Liver (tissue), 9 donors: ENCODE measurements around the gene SAMD4A. TPM values are rescaled to one million over a fixed set of nuclear protein-coding genes. Genes with fewer than 3 reads are reported as not detected.

Experiments used
- DNase-seq: peaks from one replicate; pipeline ENCODE4 v3.0.0-alpha.2; 2017; ENCODE audit warnings: low spot score
- H3K27ac ChIP-seq, 2 donors: one replicate each; pipeline ENCODE4 v1.7.0; 2013; ENCODE audit warnings: inconsistent platforms in 2 of 2, low read length in 2 of 2, control low read depth in 1 of 2, low read depth in 1 of 2, mild to moderate bottlenecking in 1 of 2
- H3K27me3 ChIP-seq, 4 donors: one replicate each; pipeline versions ENCODE4 v1.6.1 to v1.7.0; 2013; ENCODE audit warnings: low read length in 3 of 4, inconsistent platforms in 1 of 4, mild to moderate bottlenecking in 1 of 4, moderate library complexity in 1 of 4; ENCODE audit not compliant: control insufficient read depth in 4 of 4, insufficient read depth in 4 of 4
- H3K36me3 ChIP-seq, 4 donors: one replicate each; pipeline versions ENCODE4 v1.6.1 to v1.7.0; 2013; ENCODE audit warnings: low read length in 3 of 4, mild to moderate bottlenecking in 3 of 4, low read depth in 1 of 4, moderate library complexity in 1 of 4; ENCODE audit not compliant: control insufficient read depth in 4 of 4, insufficient read depth in 3 of 4
- H3K4me1 ChIP-seq, 4 donors: one replicate each; pipeline versions ENCODE4 v1.6.1 to v1.7.0; 2013; ENCODE audit warnings: low read length in 3 of 4, mild to moderate bottlenecking in 3 of 4, moderate library complexity in 1 of 4; ENCODE audit not compliant: control insufficient read depth in 4 of 4, insufficient read depth in 4 of 4
- H3K4me3 ChIP-seq, 3 donors: one replicate each; pipeline versions ENCODE4 v1.6.1 to v1.7.0; 2013; ENCODE audit warnings: low read length in 3 of 3, control low read depth in 1 of 3, low read depth in 1 of 3, mild to moderate bottlenecking in 1 of 3
- H3K9ac ChIP-seq, 2 donors: one replicate each; pipeline ENCODE4 v1.7.0; 2013; ENCODE audit warnings: low read length in 2 of 2, mild to moderate bottlenecking in 2 of 2, moderate library complexity in 2 of 2, control low read depth in 1 of 2, low read depth in 1 of 2
- H3K9me3 ChIP-seq, 4 donors: one replicate each; pipeline versions ENCODE4 v1.6.1 to v1.7.0; 2013; ENCODE audit warnings: low read length in 3 of 4; ENCODE audit not compliant: control insufficient read depth in 4 of 4
- CTCF ChIP-seq: fragments of 150-350 bp; IDR thresholded peaks from 2 replicates; pipeline ENCODE4 v1.5.1; 2017; ENCODE audit warnings: improper control_type of control experiment, low read depth, low read length; ENCODE audit not compliant: missing input control
- EGR1 ChIP-seq, 2 donors: IDR thresholded peaks; 2 replicates each; pipeline ENCODE4 v1.6.1; 2016 to 2018; ENCODE audit warnings: antibody characterized with exemption in 2 of 2, low read depth in 2 of 2
- FOXA1 ChIP-seq: IDR thresholded peaks from 2 replicates; pipeline ENCODE4 v1.6.1; 2016; ENCODE audit warnings: antibody characterized with exemption
- FOXA2 ChIP-seq: IDR thresholded peaks from 2 replicates; pipeline ENCODE4 v1.6.1; 2016; ENCODE audit warnings: antibody characterized with exemption
- GABPA ChIP-seq, 2 donors: IDR thresholded peaks in 1 of 2; conservative IDR thresholded peaks in 1 of 2; 2 replicates each; pipeline ENCODE4 v1.6.1; 2016; ENCODE audit warnings: antibody characterized with exemption in 2 of 2, mild to moderate bottlenecking in 1 of 2, moderate library complexity in 1 of 2
- HNF4A ChIP-seq, 2 donors: conservative IDR thresholded peaks; 2 replicates each; pipeline ENCODE4 v1.6.1; 2016; ENCODE audit warnings: antibody characterized with exemption in 2 of 2, mild to moderate bottlenecking in 2 of 2
- HNF4G ChIP-seq: IDR thresholded peaks from 2 replicates; pipeline ENCODE4 v1.6.1; 2016; ENCODE audit warnings: antibody characterized with exemption
- JUND ChIP-seq, 2 donors: IDR thresholded peaks; 2 replicates each; pipeline ENCODE4 v1.6.1; 2016; ENCODE audit warnings: antibody characterized with exemption in 2 of 2
- NR2F2 ChIP-seq: IDR thresholded peaks from 2 replicates; pipeline ENCODE4 v1.6.1; 2016; ENCODE audit warnings: antibody characterized with exemption
- RAD21 ChIP-seq, 2 donors: IDR thresholded peaks; 2 replicates each; pipeline ENCODE4 v1.6.1; 2016; ENCODE audit warnings: antibody characterized with exemption in 2 of 2, mild to moderate bottlenecking in 2 of 2
- RXRA ChIP-seq, 2 donors: IDR thresholded peaks; 2 replicates each; pipeline ENCODE4 v1.6.1; 2017 to 2018; ENCODE audit warnings: antibody characterized with exemption in 2 of 2, mild to moderate bottlenecking in 1 of 2
- SP1 ChIP-seq: IDR thresholded peaks from 2 replicates; pipeline ENCODE4 v1.6.1; 2018; ENCODE audit warnings: antibody characterized with exemption, mild to moderate bottlenecking
- TAF1 ChIP-seq: conservative IDR thresholded peaks from 2 replicates; pipeline ENCODE4 v1.6.1; 2016; ENCODE audit warnings: antibody characterized with exemption, mild to moderate bottlenecking
- YY1 ChIP-seq: IDR thresholded peaks from 2 replicates; pipeline ENCODE4 v1.6.1; 2016; ENCODE audit warnings: antibody characterized with exemption, mild to moderate bottlenecking
- WGBS: extraction: QIAGEN DNeasy Blood & Tissue Kit; methylation state at CpG from one replicate; pipeline ENCODE4 v1.1.7; 2013; 5-methylcytosine and 5-hydroxymethylcytosine counted together
- polyA plus RNA-seq, 2 donors: library from polyadenylated mRNA; stranded (reverse) in 1 of 2; unstranded in 1 of 2; fragments of 200-250 nt in 1 of 2; fragments of >200 nt in 1 of 2; fragmentation: Nextera tagmentation in 1 of 2; extraction: Ambion mirVana in 1 of 2; gene quantifications; one replicate each; pipeline versions ENCODE4 v1.2.1 to v1.2.3, GENCODE V29; 2013 to 2015
- total RNA-seq, 2 donors: library from RNA; depleted of rRNA; stranded (reverse); fragments of >200 nt; gene quantifications; one replicate each; pipeline ENCODE4 v1.2.3, GENCODE V29; 2014
- TF ChIP-seq, protein P1 (sequence below): IDR thresholded peaks from 2 replicates; pipeline ENCODE4 v1.6.1; 2016; ENCODE audit warnings: antibody characterized with exemption
- TF ChIP-seq, protein P2 (sequence below): IDR thresholded peaks from 2 replicates; pipeline ENCODE4 v1.6.1; 2016; ENCODE audit warnings: antibody characterized with exemption
- TF ChIP-seq, protein P3 (sequence below): IDR thresholded peaks from 2 replicates; pipeline ENCODE4 v1.6.1; 2016; ENCODE audit warnings: antibody characterized with exemption, mild to moderate bottlenecking
- TF ChIP-seq, protein P4 (sequence below): IDR thresholded peaks from 2 replicates; pipeline ENCODE4 v1.6.1; 2016; ENCODE audit warnings: antibody characterized with exemption
- donor health status: healthy.
- donor health status: healthy.
- donor health status: healthy.
- donor health status: healthy.
- donor health status: healthy.

SAMD4A gene
- total and polyA plus RNA-seq, 4 donors, result 4.3 to 17.8 (median 8.1) TPM

- H3K4me3 ChIP-seq, result no peak overlapping the region
- 66% methylated on average over 2 of the region's 2 CpGs for WGBS
- no peak overlapping the region for H3K27ac ChIP-seq
- H3K36me3 ChIP-seq, result no peaks in the 10 kb centered on the region
- H3K9me3 ChIP-seq, result no peaks in the 10 kb centered on the region
- TF ChIP-seq RAD21 (IDR thresholded peaks at IDR 0.05), result no peak
- no peak for TF ChIP-seq JUND (IDR thresholded peaks at IDR 0.05)
- TF ChIP-seq SP1, result no peak
- TF ChIP-seq FOXA2, result no peak
- TF ChIP-seq, protein P1, sequence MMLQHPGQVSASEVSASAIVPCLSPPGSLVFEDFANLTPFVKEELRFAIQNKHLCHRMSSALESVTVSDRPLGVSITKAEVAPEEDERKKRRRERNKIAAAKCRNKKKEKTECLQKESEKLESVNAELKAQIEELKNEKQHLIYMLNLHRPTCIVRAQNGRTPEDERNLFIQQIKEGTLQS, result no peak
- TF ChIP-seq GABPA (IDR thresholded peaks at IDR 0.05 in 1 of 2, conservative IDR thresholded peaks at IDR 0.05 in 1 of 2), result no peak
- TF ChIP-seq, protein P2, sequence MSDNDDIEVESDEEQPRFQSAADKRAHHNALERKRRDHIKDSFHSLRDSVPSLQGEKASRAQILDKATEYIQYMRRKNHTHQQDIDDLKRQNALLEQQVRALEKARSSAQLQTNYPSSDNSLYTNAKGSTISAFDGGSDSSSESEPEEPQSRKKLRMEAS, result no peak
- TF ChIP-seq YY1, result no peak
- no peak for TF ChIP-seq FOXA1
- TF ChIP-seq RXRA (IDR thresholded peaks at IDR 0.05), result no peak
- TF ChIP-seq, protein P3, sequence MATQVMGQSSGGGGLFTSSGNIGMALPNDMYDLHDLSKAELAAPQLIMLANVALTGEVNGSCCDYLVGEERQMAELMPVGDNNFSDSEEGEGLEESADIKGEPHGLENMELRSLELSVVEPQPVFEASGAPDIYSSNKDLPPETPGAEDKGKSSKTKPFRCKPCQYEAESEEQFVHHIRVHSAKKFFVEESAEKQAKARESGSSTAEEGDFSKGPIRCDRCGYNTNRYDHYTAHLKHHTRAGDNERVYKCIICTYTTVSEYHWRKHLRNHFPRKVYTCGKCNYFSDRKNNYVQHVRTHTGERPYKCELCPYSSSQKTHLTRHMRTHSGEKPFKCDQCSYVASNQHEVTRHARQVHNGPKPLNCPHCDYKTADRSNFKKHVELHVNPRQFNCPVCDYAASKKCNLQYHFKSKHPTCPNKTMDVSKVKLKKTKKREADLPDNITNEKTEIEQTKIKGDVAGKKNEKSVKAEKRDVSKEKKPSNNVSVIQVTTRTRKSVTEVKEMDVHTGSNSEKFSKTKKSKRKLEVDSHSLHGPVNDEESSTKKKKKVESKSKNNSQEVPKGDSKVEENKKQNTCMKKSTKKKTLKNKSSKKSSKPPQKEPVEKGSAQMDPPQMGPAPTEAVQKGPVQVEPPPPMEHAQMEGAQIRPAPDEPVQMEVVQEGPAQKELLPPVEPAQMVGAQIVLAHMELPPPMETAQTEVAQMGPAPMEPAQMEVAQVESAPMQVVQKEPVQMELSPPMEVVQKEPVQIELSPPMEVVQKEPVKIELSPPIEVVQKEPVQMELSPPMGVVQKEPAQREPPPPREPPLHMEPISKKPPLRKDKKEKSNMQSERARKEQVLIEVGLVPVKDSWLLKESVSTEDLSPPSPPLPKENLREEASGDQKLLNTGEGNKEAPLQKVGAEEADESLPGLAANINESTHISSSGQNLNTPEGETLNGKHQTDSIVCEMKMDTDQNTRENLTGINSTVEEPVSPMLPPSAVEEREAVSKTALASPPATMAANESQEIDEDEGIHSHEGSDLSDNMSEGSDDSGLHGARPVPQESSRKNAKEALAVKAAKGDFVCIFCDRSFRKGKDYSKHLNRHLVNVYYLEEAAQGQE, result no peak
- no peak for TF ChIP-seq CTCF
- TF ChIP-seq, protein P4, sequence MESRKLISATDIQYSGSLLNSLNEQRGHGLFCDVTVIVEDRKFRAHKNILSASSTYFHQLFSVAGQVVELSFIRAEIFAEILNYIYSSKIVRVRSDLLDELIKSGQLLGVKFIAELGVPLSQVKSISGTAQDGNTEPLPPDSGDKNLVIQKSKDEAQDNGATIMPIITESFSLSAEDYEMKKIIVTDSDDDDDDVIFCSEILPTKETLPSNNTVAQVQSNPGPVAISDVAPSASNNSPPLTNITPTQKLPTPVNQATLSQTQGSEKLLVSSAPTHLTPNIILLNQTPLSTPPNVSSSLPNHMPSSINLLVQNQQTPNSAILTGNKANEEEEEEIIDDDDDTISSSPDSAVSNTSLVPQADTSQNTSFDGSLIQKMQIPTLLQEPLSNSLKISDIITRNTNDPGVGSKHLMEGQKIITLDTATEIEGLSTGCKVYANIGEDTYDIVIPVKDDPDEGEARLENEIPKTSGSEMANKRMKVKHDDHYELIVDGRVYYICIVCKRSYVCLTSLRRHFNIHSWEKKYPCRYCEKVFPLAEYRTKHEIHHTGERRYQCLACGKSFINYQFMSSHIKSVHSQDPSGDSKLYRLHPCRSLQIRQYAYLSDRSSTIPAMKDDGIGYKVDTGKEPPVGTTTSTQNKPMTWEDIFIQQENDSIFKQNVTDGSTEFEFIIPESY, result no peak
- no peak for TF ChIP-seq NR2F2
- no peak for TF ChIP-seq HNF4A (conservative IDR thresholded peaks at IDR 0.05)
- no peak for TF ChIP-seq EGR1 (IDR thresholded peaks at IDR 0.05; ENCODE audit: low read depth in 2 of 2)
- no peak for TF ChIP-seq TAF1
- TF ChIP-seq HNF4G, result no peak
- H3K27me3 ChIP-seq, result no peaks in the 10 kb centered on the region
- no peaks in the 10 kb centered on the region for H3K4me1 ChIP-seq
- H3K9ac ChIP-seq, result no peak overlapping the region
- no peak for DNase-seq
Measured at GRCh38 chr14:54642121-54642520, 75.2 kb downstream of the SAMD4A start.
